Fibroblast of the aortic adventitia (primary cell): ENCODE measurements around the gene CHCHD10. TPM values are rescaled to one million over a fixed set of nuclear protein-coding genes. Genes with fewer than 3 reads are reported as not detected.

Experiments used
- DNase-seq: peaks from one replicate; pipeline ENCODE4 v3.0.0-alpha.2; 2010; ENCODE audit warnings: low read depth
- H3K4me3 ChIP-seq: 2 replicates; pipeline ENCODE4 v1.5.1; 2011; ENCODE audit warnings: low read depth, mild to moderate bottlenecking, control low read depth, low read length, moderate library complexity
- total RNA-seq: library from RNA; depleted of rRNA; stranded (reverse); fragments of >200 nt; gene quantifications from 2 replicates; pipeline ENCODE4 v1.2.3, GENCODE V29; 2012; ENCODE audit warnings: low replicate concordance
- TF ChIP-seq, protein P1 (sequence below): IDR thresholded peaks from 2 replicates; pipeline ENCODE4 v1.5.1; 2011; ENCODE audit warnings: mild to moderate bottlenecking, low read length, control low read depth, inconsistent platforms; ENCODE audit not compliant: insufficient read depth

Gene CHCHD10
- total RNA-seq, 1 donor, result 2.6 TPM

DNA sequence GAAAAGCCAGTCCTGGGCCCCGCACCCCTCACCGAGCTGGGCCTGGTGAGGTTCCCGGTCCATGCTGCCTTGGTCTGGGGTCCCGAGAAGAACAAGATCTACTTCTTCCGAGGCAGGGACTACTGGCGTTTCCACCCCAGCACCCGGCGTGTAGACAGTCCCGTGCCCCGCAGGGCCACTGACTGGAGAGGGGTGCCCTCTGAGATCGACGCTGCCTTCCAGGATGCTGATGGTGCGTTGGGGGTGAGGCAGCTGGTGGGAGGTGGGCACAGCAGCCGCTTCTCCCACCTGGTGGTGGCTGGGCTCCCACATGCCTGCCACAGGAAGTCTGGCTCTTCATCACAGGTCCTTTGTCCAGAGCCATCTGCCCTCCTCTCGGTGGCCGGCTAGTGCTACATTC lies 14.5 kb upstream of the CHCHD10 start:
- TF ChIP-seq, protein P1, sequence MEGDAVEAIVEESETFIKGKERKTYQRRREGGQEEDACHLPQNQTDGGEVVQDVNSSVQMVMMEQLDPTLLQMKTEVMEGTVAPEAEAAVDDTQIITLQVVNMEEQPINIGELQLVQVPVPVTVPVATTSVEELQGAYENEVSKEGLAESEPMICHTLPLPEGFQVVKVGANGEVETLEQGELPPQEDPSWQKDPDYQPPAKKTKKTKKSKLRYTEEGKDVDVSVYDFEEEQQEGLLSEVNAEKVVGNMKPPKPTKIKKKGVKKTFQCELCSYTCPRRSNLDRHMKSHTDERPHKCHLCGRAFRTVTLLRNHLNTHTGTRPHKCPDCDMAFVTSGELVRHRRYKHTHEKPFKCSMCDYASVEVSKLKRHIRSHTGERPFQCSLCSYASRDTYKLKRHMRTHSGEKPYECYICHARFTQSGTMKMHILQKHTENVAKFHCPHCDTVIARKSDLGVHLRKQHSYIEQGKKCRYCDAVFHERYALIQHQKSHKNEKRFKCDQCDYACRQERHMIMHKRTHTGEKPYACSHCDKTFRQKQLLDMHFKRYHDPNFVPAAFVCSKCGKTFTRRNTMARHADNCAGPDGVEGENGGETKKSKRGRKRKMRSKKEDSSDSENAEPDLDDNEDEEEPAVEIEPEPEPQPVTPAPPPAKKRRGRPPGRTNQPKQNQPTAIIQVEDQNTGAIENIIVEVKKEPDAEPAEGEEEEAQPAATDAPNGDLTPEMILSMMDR, result no peak
- DNase-seq, result no peak
- no peak overlapping the region for H3K4me3 ChIP-seq

DNA sequence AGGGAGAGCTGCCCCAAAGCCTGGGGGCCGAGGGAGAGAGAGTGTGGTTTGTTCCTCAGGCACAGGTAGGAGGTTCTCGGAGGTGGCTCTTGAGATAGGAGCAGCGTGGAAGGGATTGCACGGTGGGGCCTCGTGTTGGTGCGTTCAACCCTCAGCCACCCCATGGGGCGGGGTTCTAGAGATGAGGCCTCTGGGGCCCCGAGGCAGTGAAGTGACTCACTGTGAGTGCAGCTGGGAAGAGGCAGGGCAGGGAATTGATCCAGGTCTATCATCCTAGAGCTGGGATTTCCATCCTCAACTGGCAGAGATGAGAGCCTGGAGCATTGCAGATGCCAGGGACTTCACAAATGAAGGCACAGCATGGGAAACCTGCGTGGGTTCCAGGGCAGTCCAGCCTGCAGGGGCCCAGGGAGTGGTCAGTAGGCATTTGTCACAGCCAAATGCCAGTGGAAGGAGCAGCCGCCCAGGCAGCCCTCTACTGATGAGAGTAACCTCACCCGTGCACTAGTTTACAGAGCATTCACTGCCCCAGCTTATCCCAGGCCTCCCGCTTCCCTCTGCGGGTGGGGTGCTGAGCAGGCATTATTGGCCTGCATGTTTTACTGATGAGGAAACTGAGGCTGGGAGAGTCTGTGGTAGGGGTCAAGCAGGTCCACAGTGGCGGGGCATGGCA lies 13.9 kb upstream of the CHCHD10 start:
- DNase-seq, result peak; percentile 69
- TF ChIP-seq, protein P1, result no peak

DNA sequence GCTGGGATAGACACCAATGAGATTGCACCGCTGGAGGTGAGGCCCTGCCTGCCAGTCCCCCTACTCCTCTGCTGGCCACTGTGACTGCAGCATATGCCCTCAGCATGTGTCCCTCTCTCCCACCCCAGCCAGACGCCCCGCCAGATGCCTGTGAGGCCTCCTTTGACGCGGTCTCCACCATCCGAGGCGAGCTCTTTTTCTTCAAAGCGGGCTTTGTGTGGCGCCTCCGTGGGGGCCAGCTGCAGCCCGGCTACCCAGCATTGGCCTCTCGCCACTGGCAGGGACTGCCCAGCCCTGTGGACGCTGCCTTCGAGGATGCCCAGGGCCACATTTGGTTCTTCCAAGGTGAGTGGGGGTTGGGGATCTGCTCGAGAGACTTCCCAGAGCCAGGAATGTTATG lies 13.3 kb upstream of the CHCHD10 start:
- TF ChIP-seq, protein P1, result no peak
- no peak overlapping the region for H3K4me3 ChIP-seq
- no peak for DNase-seq

More for the DNA sequence above, 13.9 kb upstream of the CHCHD10 start:
- H3K4me3 ChIP-seq, result no peak overlapping the region

DNA sequence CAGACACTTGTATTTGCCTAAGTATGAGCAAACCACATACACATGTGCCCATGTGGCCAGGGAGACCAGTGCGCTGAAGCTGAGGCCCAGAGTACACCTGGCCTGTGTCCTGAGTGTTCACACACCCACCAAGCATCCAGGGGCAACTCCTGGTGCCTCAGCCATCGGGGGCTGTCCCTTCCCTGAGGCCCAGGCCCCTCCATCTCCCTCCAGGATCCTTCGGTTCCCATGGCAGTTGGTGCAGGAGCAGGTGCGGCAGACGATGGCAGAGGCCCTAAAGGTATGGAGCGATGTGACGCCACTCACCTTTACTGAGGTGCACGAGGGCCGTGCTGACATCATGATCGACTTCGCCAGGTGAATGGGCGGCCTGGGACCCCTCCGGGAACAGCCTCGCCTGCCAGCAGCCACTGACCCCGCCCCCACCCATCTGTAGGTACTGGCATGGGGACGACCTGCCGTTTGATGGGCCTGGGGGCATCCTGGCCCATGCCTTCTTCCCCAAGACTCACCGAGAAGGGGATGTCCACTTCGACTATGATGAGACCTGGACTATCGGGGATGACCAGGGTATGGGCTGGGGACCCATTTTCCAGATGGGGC lies 12.5 kb upstream of the CHCHD10 start:
- DNase-seq, result no peak
- H3K4me3 ChIP-seq, result no peak overlapping the region
- TF ChIP-seq, protein P1, result no peak

DNA sequence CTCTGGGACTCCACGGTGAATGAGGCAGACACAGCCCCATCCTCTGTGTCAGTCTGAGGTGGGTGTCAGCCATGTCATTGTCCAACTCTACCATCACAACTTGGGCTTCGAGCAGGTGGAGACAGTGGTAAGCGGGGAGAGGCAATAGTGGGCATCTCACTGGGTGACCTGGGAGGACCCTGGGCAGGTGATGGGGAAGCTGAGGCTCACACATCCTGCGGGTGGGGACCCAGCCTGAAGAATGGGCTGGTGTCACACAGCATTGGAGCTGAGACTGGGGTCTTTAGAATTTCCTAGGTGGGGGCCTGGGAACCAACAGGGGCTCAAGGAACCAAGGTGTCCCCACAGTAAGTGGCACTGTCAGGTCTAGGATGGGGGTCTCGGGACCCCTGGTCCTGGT lies 12.0 kb upstream of the CHCHD10 start:
- no peak overlapping the region for H3K4me3 ChIP-seq
- TF ChIP-seq, protein P1, result no peak
- DNase-seq, result no peak

DNA sequence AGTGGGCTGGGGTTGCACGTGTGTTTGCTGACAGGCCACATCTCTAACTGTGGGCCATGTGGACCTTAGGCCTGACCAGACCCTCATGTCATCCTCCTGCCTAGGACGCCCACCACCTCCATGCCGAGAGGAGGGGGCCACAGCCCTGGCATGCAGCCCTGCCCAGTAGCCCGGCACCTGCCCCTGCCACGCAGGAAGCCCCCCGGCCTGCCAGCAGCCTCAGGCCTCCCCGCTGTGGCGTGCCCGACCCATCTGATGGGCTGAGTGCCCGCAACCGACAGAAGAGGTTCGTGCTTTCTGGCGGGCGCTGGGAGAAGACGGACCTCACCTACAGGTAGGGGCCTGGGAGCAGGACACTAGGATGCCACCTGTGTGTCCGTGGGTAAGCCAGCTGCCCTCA lies 11.3 kb upstream of the CHCHD10 start:
- DNase-seq, result no peak
- H3K4me3 ChIP-seq, result no peak overlapping the region
- TF ChIP-seq, protein P1, result no peak

DNA sequence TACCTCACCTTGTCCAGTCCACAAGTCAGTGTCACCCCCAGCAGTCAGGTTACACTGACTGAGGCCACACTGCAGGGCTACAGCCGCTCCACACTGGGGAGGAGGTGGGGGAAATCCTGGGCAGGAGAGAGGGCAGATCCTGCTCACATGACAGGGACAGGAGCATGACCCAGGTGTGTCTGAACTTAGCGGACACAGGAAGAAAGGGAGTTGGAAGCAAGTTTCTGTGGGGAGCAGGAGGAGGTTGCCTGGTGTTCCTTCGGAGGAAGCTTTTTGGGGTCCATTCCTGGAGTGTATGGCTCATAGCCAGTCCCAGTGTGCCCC lies 10.8 kb upstream of the CHCHD10 start:
- DNase-seq, result no peak
- no peak overlapping the region for H3K4me3 ChIP-seq

More for the DNA sequence above, 10.8 kb upstream of the CHCHD10 start:
- TF ChIP-seq, protein P1, result no peak
